C4-2B (cell line): ENCODE data around the gene RAF1.

ENCODE experiments used
- ZFX ChIP-seq: fragments of 450-650 bp; IDR thresholded peaks from 2 replicates; pipeline ENCODE4 v1.6.1; 2017
- TF ChIP-seq, protein P1 (sequence below): fragments of 450-650 bp; conservative IDR thresholded peaks from 2 replicates; pipeline ENCODE4 v1.5.1; 2017; ENCODE audit warnings: mild to moderate bottlenecking

- TF ChIP-seq, protein P1, sequence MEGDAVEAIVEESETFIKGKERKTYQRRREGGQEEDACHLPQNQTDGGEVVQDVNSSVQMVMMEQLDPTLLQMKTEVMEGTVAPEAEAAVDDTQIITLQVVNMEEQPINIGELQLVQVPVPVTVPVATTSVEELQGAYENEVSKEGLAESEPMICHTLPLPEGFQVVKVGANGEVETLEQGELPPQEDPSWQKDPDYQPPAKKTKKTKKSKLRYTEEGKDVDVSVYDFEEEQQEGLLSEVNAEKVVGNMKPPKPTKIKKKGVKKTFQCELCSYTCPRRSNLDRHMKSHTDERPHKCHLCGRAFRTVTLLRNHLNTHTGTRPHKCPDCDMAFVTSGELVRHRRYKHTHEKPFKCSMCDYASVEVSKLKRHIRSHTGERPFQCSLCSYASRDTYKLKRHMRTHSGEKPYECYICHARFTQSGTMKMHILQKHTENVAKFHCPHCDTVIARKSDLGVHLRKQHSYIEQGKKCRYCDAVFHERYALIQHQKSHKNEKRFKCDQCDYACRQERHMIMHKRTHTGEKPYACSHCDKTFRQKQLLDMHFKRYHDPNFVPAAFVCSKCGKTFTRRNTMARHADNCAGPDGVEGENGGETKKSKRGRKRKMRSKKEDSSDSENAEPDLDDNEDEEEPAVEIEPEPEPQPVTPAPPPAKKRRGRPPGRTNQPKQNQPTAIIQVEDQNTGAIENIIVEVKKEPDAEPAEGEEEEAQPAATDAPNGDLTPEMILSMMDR = no peak
- no peak for TF ChIP-seq ZFX
Measured at GRCh38 chr3:12661926-12662592, 1.9 kb downstream of the RAF1 start.
